MCF 10A (cell line): ENCODE results near the gene METTL1. TPM values are rescaled to one million over a fixed set of nuclear protein-coding genes. Genes with fewer than 3 reads are reported as not detected.

ENCODE experiments used
- BruUV-seq: library from RNA; stranded (reverse); fragments of 400-500 nt; replicated peaks from 2 replicates; lab custom pipeline; 2021; lab: Mats Ljungman, UMichigan
- CTCF ChIA-PET: fragments of 300-600 bp; sonication (Branson Sonifier 250); formaldehyde crosslinking; extraction: SDS; loops from one replicate; lab custom pipeline; 2021; ENCODE audit warnings: antibody characterized with exemption, inconsistent platforms; lab: Yijun Ruan, JAX
- POLR2A ChIA-PET: fragments of 300-600, 350-650 bp; sonication (Branson Sonifier 250); formaldehyde crosslinking; extraction: SDS; loops from one replicate; lab custom pipeline; 2020; ENCODE audit warnings: antibody characterized with exemption, inconsistent platforms; lab: Yijun Ruan, JAX
- DNase-seq: peaks from one replicate; pipeline ENCODE4 v3.0.0-alpha.2; 2018; ENCODE audit not compliant: unreplicated experiment
- H3K27ac Mint-ChIP-seq: one replicate; pipeline ENCODE4 v1.8.0; 2022; ENCODE audit warnings: mild to moderate bottlenecking, low read depth, mixed read lengths; ENCODE audit not compliant: unreplicated experiment
- H3K27me3 Mint-ChIP-seq: one replicate; pipeline ENCODE4 v1.8.0; 2022; ENCODE audit warnings: mixed read lengths; ENCODE audit not compliant: insufficient read depth, unreplicated experiment
- H3K36me3 Mint-ChIP-seq: one replicate; pipeline ENCODE4 v1.8.0; 2022; ENCODE audit warnings: mild to moderate bottlenecking, moderate library complexity, mixed read lengths; ENCODE audit not compliant: insufficient read depth, unreplicated experiment
- H3K4me1 Mint-ChIP-seq: one replicate; pipeline ENCODE4 v1.8.0; 2022; ENCODE audit warnings: mixed read lengths; ENCODE audit not compliant: insufficient read depth, unreplicated experiment
- H3K4me3 Mint-ChIP-seq: one replicate; pipeline ENCODE4 v1.8.0; 2022; ENCODE audit warnings: mild to moderate bottlenecking, moderate library complexity, mixed read lengths; ENCODE audit not compliant: unreplicated experiment
- H3K9me3 Mint-ChIP-seq: one replicate; pipeline ENCODE4 v1.8.0; 2022; ENCODE audit warnings: mixed read lengths; ENCODE audit not compliant: unreplicated experiment
- CTCF ChIP-seq: fragments of 200-600 bp; IDR thresholded peaks from one replicate; pipeline ENCODE4 v1.8.0; 2022; ENCODE audit warnings: antibody characterized with exemption, mild to moderate bottlenecking; ENCODE audit not compliant: unreplicated experiment
- intact Hi-C: fragments of 100-400 bp; cut with micrococcal nuclease; formaldehyde crosslinking; loops from 2 replicates; pipeline ENCODE4 v1.14.1; 2022
- total RNA-seq: library from RNA; stranded (reverse); gene quantifications from 2 replicates; pipeline ENCODE4 v1.2.3, GENCODE V29; 2022

METTL1 gene
- total RNA-seq, 1 experiment from 2014 or later, result 40.6 TPM

GRCh38 chr12:57772429-57773322 is 771 bp upstream of the METTL1 start, which contains the start of gene EEF1AKMT3:
Gene EEF1AKMT3 (plus strand): TSS chr12:57772614. CDS start chr12:57772725, 111 bp downstream.
- intact Hi-C loops, result no loop called here
- Mint-ChIP-seq H3K36me3 (peaks cover 19% of the 10 kb centered on the region), H3K4me1 (peaks cover 33% of the 10 kb centered on the region), H3K27me3 (no peaks in the 10 kb centered on the region), H3K27ac (peak within 1 kb of the TSS; percentile 100), H3K4me3 (peak within 1 kb of the TSS; percentile 99), H3K9me3 (no peaks in the 10 kb centered on the region)
- peak; percentile 66 for DNase-seq
- ChIA-PET CTCF (interaction anchor here (0.6 to 1.7 kb wide), 5 partner anchors 9 to 676 kb away, joined by 3 to 6 read pairs (median 4); partner anchors contain the start of gene TSFM), POLR2A (interaction anchor here (0.6 to 3.4 kb wide), 17 partner anchors 9 to 255 kb away, joined by 3 to 39 read pairs (median 4); partner anchors contain the start of genes CDK4, MARCHF9, TSFM and TSPAN31)
- TF ChIP-seq CTCF, result no peak
- BruUV-seq, result no TSS peak

GRCh38 chr12:57771236-57771872 is 551 bp downstream of the METTL1 start:
- DNase-seq, result peak; percentile 95
- peaks cover 39% of the 10 kb centered on the region for H3K4me1 Mint-ChIP-seq
- peak overlapping the region; percentile 100 for H3K27ac Mint-ChIP-seq
- TSS peak; percentile 63 for BruUV-seq
- CTCF ChIA-PET, result interaction anchor here (0.5 to 1.7 kb wide), 6 partner anchors 9 to 309 kb away, joined by 3 to 6 read pairs (median 4); partner anchors contain the start of gene TSFM
- H3K27me3 Mint-ChIP-seq, result no peaks in the 10 kb centered on the region
- intact Hi-C loops, result no loop called here
- TF ChIP-seq CTCF, result no peak
- peak overlapping the region; percentile 99 for H3K4me3 Mint-ChIP-seq
- H3K36me3 Mint-ChIP-seq, result peaks cover 13% of the 10 kb centered on the region
- POLR2A ChIA-PET, result interaction anchor here (0.6 to 3.4 kb wide), 9 partner anchors 11 to 169 kb away, joined by 3 to 39 read pairs (median 5); partner anchors contain the start of genes CDK4, OS9 and TSFM
- H3K9me3 Mint-ChIP-seq, result no peaks in the 10 kb centered on the region

- peak overlapping the region; percentile 99 for H3K4me3 Mint-ChIP-seq
- no peaks in the 10 kb centered on the region for H3K27me3 Mint-ChIP-seq
- intact Hi-C loops, result no loop called here
- peak overlapping the region; percentile 100 for H3K27ac Mint-ChIP-seq
- H3K36me3 Mint-ChIP-seq, result peaks cover 11% of the 10 kb centered on the region
- ChIA-PET CTCF (interaction anchor here (0.5 to 1.3 kb wide), 4 partner anchors 8 to 308 kb away, joined by 3 to 4 read pairs (median 3); partner anchors contain the start of gene B4GALNT1), POLR2A (interaction anchor here (0.6 kb wide), 1 partner anchor 77 kb away, joined by 4 read pairs; the partner anchor contains the start of gene OS9)
- peaks cover 35% of the 10 kb centered on the region for H3K4me1 Mint-ChIP-seq
- no peak for TF ChIP-seq CTCF
- no peak for DNase-seq
- no peaks in the 10 kb centered on the region for H3K9me3 Mint-ChIP-seq
- no TSS peak for BruUV-seq
Measured at GRCh38 chr12:57770734-57771133, 1.2 kb downstream of the METTL1 start.
